Hepatocyte (in vitro differentiated cells): ENCODE data around the gene SLC46A1. TPM values are rescaled to one million over a fixed set of nuclear protein-coding genes. Genes with fewer than 3 reads are reported as not detected.

Experiments
- DNase-seq: peaks from one replicate; pipeline ENCODE4 v3.0.0-alpha.2; 2016; ENCODE audit warnings: low spot score
- H2AFZ ChIP-seq: fragments of 200-600 bp; sonication (generic); 2 replicates; pipeline ENCODE4 v1.6.0; 2016; ENCODE audit warnings: antibody characterized with exemption, mild to moderate bottlenecking
- H3K27ac ChIP-seq: fragments of 200-600 bp; sonication (generic); 2 replicates; pipeline ENCODE4 v1.5.1; 2016; ENCODE audit warnings: mild to moderate bottlenecking
- H3K27me3 ChIP-seq: fragments of 200-600 bp; sonication (generic); 2 replicates; pipeline ENCODE4 v1.6.1; 2016
- H3K36me3 ChIP-seq: fragments of 200-600 bp; sonication (generic); replicated peaks from 2 replicates; pipeline ENCODE4 v1.5.1; 2016; ENCODE audit warnings: low read depth; ENCODE audit not compliant: insufficient read depth
- H3K4me1 ChIP-seq: fragments of 200-600 bp; sonication (generic); 2 replicates; pipeline ENCODE4 v1.5.1; 2016; ENCODE audit warnings: mild to moderate bottlenecking, moderate library complexity; ENCODE audit not compliant: insufficient read depth
- H3K4me2 ChIP-seq: fragments of 200-600 bp; sonication (generic); 2 replicates; pipeline ENCODE4 v1.6.0; 2016
- H3K4me3 ChIP-seq: fragments of 200-600 bp; sonication (generic); 2 replicates; pipeline ENCODE4 v1.5.1; 2016; ENCODE audit warnings: mild to moderate bottlenecking
- H3K79me2 ChIP-seq: fragments of 200-600 bp; sonication (generic); 2 replicates; pipeline ENCODE4 v1.6.0; 2017; ENCODE audit warnings: mild to moderate bottlenecking
- H3K9me2 ChIP-seq: fragments of 200-600 bp; sonication (generic); replicated peaks from 2 replicates; pipeline ENCODE4 v1.6.0; 2017; ENCODE audit warnings: mild to moderate bottlenecking; ENCODE audit not compliant: insufficient read depth
- H3K9me3 ChIP-seq: fragments of 200-600 bp; sonication (generic); 2 replicates; pipeline ENCODE4 v1.5.1; 2016; ENCODE audit warnings: low read depth, mild to moderate bottlenecking
- H4K20me1 ChIP-seq: fragments of 200-600 bp; sonication (generic); 2 replicates; pipeline ENCODE4 v1.6.0; 2016; ENCODE audit warnings: mild to moderate bottlenecking; ENCODE audit not compliant: insufficient read depth, poor library complexity, severe bottlenecking
- EZH2 ChIP-seq: fragments of 200-600 bp; sonication (generic); IDR thresholded peaks from 2 replicates; pipeline ENCODE4 v1.6.1; 2016; ENCODE audit warnings: antibody characterized with exemption, mild to moderate bottlenecking, borderline replicate concordance
- EZH2phosphoT487 ChIP-seq: fragments of 200-600 bp; sonication (generic); IDR thresholded peaks from one replicate; pipeline ENCODE4 v1.6.1; 2018; ENCODE audit warnings: antibody characterized with exemption, mild to moderate bottlenecking, low read depth, moderate library complexity; ENCODE audit not compliant: unreplicated experiment, severe bottlenecking
- WGBS: methylation state at CpG from one replicate; pipeline ENCODE4 v1.1.6; 2016; ENCODE audit warnings: low lambda C conversion rate; ENCODE audit errors: missing lambda C conversion rate; 5-methylcytosine and 5-hydroxymethylcytosine counted together
- polyA plus RNA-seq: library from polyadenylated mRNA; unstranded; fragments of >200 nt; fragmentation: Nextera tagmentation; extraction: Ambion mirVana; gene quantifications from 2 replicates; pipeline ENCODE4 v1.2.1, GENCODE V29; 2016
- total RNA-seq: library from RNA; depleted of rRNA; stranded (reverse); fragments of >200 nt; gene quantifications from 2 replicates; pipeline ENCODE4 v1.2.3, GENCODE V29; 2014
- TF ChIP-seq, protein P1 (sequence below): fragments of 200-600 bp; sonication (generic); IDR thresholded peaks from 2 replicates; pipeline ENCODE4 v1.5.1; 2016; ENCODE audit warnings: antibody characterized with exemption, mild to moderate bottlenecking; ENCODE audit not compliant: poor library complexity

SLC46A1 gene
- total and polyA plus RNA-seq, 2 experiments from 2014 or later, result 43.1 to 54.5 TPM

DNA sequence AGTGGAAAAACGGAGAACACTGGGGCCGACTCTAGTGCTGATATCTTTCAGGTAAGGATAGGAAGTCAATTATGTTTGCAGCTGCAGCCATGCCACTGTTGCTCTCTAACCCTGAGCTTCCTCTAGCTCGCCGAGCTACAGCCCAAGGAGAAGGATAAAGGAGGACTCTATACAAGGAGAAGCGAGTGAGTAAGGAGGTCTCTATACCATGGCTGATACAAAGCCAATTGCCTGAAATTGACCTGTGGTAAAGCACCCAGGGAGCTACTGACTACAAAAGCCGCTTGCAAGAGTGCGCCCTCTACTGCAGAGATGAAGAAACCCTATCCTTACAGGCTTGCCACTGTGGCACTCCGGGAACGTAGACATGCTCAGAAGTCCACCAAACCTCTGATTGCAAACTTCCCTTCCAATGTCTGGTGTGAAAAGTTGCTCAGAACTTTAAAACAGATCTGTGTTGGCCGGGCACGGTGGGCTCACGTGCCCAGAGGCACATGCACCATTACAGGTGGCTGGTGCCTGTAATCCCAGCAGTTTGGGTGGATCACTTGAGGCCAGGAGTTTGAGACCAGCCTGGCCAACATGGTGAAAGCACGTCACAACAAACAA is 10.8 kb upstream of the SLC46A1 start:
- Histone ChIP-seq H3K27me3 (no peaks in the 10 kb centered on the region), H3K4me2 (no peak overlapping the region), H4K20me1 (no peaks in the 10 kb centered on the region), H3K9me3 (no peaks in the 10 kb centered on the region), H3K9me2 (no peaks in the 10 kb centered on the region), H3K27ac (no peak overlapping the region), H3K36me3 (no peaks in the 10 kb centered on the region), H3K4me1 (no peaks in the 10 kb centered on the region), H3K79me2 (no peaks in the 10 kb centered on the region), H2AFZ (no peak overlapping the region), H3K4me3 (no peak overlapping the region)
- TF ChIP-seq EZH2 (no peak), EZH2phosphoT487 (no peak)
- TF ChIP-seq, protein P1, sequence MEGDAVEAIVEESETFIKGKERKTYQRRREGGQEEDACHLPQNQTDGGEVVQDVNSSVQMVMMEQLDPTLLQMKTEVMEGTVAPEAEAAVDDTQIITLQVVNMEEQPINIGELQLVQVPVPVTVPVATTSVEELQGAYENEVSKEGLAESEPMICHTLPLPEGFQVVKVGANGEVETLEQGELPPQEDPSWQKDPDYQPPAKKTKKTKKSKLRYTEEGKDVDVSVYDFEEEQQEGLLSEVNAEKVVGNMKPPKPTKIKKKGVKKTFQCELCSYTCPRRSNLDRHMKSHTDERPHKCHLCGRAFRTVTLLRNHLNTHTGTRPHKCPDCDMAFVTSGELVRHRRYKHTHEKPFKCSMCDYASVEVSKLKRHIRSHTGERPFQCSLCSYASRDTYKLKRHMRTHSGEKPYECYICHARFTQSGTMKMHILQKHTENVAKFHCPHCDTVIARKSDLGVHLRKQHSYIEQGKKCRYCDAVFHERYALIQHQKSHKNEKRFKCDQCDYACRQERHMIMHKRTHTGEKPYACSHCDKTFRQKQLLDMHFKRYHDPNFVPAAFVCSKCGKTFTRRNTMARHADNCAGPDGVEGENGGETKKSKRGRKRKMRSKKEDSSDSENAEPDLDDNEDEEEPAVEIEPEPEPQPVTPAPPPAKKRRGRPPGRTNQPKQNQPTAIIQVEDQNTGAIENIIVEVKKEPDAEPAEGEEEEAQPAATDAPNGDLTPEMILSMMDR, result peak; percentile 59
- peak; percentile 77 for DNase-seq
- 30% methylated on average over 13 of the region's 13 CpGs for WGBS

DNA sequence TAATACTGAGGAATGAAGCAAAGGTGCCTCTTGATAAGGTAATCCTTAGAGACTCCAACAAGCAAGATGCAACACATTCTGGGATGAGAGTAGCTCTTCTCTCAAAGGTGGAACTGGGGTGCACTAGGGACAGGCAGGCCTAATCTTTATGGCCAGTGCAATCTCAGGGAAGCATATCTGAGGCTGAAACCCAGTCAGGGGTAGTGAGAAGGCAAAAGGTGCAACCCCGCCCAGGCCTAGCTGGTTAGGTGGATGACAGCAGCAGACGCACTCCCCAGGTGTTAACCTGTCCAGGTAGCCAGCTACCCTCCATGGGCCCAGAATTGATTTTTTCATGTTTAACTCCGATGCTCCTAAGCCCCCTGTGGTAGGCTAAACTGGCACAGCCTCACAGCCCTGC is 9.9 kb upstream of the SLC46A1 start:
- Histone ChIP-seq H3K4me1 (no peaks in the 10 kb centered on the region), H4K20me1 (no peaks in the 10 kb centered on the region), H3K36me3 (no peaks in the 10 kb centered on the region), H3K27ac (no peak overlapping the region), H3K4me2 (no peak overlapping the region), H3K9me3 (no peaks in the 10 kb centered on the region), H3K4me3 (no peak overlapping the region), H2AFZ (no peak overlapping the region), H3K79me2 (no peaks in the 10 kb centered on the region), H3K27me3 (no peaks in the 10 kb centered on the region), H3K9me2 (no peaks in the 10 kb centered on the region)
- no peak for DNase-seq
- TF ChIP-seq, protein P1, result no peak
- no peak for TF ChIP-seq EZH2
- no peak for TF ChIP-seq EZH2phosphoT487
- WGBS, result 89% methylated on average over 3 of the region's 3 CpGs

DNA sequence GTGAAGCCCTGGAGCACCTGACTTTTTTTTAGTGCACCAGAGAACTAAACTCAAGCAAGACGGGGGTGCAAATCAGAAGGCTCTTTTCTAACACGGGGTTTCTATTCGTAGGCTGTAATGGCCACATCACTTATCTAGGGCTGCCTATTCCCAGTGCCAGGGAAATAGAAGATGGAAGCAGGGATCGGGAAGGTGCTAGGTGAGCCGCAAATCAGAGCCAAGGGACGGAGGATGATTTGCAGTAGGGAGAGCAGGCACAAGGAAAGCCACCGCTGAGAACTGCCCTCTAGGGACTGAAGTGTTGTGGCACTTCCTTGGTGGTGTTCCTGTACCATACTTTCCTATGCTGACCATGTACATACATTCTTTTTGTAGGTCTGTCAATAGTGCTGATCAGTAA is 7.8 kb upstream of the SLC46A1 start:
- no peaks in the 10 kb centered on the region for H3K4me1 ChIP-seq
- no peaks in the 10 kb centered on the region for H3K27me3 ChIP-seq
- no peaks in the 10 kb centered on the region for H3K79me2 ChIP-seq
- H3K27ac ChIP-seq, result no peak overlapping the region
- no peak for DNase-seq
- TF ChIP-seq EZH2phosphoT487, result no peak
- TF ChIP-seq, protein P1, result no peak
- TF ChIP-seq EZH2, result no peak
- H3K4me2 ChIP-seq, result no peak overlapping the region
- no peaks in the 10 kb centered on the region for H4K20me1 ChIP-seq
- no peak overlapping the region for H3K4me3 ChIP-seq
- H3K9me3 ChIP-seq, result no peaks in the 10 kb centered on the region
- H3K9me2 ChIP-seq, result no peaks in the 10 kb centered on the region
- 71% methylated on average over 7 of the region's 7 CpGs for WGBS
- H2AFZ ChIP-seq, result no peak overlapping the region
- no peaks in the 10 kb centered on the region for H3K36me3 ChIP-seq
